Upper lobe of right lung (tissue), 1 donor: ENCODE measurements around the gene PFKFB3. TPM values are rescaled to one million over a fixed set of nuclear protein-coding genes. Genes with fewer than 3 reads are reported as not detected.

Source experiments
- ATAC-seq: fragments of 200-7000 bp; cut with Tn5 transposase; one replicate; pipeline ENCODE4 v1.9.1; 2020; ENCODE audit warnings: mild to moderate bottlenecking, moderate library complexity
- DNase-seq: peaks from one replicate; pipeline ENCODE4 v3.0.0-alpha.2; 2020
- H3K27ac ChIP-seq: fragments of 200-600 bp; one replicate; pipeline ENCODE4 v1.8.0; 2022
- H3K27me3 ChIP-seq: fragments of 200-600 bp; one replicate; pipeline ENCODE4 v1.8.0; 2022; ENCODE audit warnings: mild to moderate bottlenecking
- H3K36me3 ChIP-seq: fragments of 200-600 bp; one replicate; pipeline ENCODE4 v1.8.0; 2022
- H3K4me1 ChIP-seq: fragments of 200-600 bp; one replicate; pipeline ENCODE4 v1.8.0; 2022
- H3K4me3 ChIP-seq: fragments of 200-600 bp; one replicate; pipeline ENCODE4 v1.8.0; 2022; ENCODE audit warnings: mild to moderate bottlenecking
- H3K9me3 ChIP-seq: fragments of 200-600 bp; one replicate; pipeline ENCODE4 v1.8.0; 2022
- intact Hi-C: fragments of 100-400 bp; cut with DNase I; formaldehyde crosslinking; loops from one replicate; pipeline ENCODE4 v1.11.0; 2022
- total RNA-seq: library from RNA; stranded (reverse); fragmentation: NEBNext Ultra II Directional; extraction: Animal tissue kit (Norgen Biotek cat#: 25700); gene quantifications from one replicate; pipeline ENCODE4 v1.2.1, GENCODE V29; 2021
- TF ChIP-seq, protein P1 (sequence below): fragments of 200-600 bp; IDR thresholded peaks from one replicate; pipeline ENCODE4 v1.8.0; 2022; ENCODE audit warnings: antibody characterized with exemption
- donor health status: DM: no; HTN: yes; CAD: no; lungs with severe emphysema.

Gene PFKFB3
- total RNA-seq, 1 donor from 2014 or later = 77.2 TPM

DNA sequence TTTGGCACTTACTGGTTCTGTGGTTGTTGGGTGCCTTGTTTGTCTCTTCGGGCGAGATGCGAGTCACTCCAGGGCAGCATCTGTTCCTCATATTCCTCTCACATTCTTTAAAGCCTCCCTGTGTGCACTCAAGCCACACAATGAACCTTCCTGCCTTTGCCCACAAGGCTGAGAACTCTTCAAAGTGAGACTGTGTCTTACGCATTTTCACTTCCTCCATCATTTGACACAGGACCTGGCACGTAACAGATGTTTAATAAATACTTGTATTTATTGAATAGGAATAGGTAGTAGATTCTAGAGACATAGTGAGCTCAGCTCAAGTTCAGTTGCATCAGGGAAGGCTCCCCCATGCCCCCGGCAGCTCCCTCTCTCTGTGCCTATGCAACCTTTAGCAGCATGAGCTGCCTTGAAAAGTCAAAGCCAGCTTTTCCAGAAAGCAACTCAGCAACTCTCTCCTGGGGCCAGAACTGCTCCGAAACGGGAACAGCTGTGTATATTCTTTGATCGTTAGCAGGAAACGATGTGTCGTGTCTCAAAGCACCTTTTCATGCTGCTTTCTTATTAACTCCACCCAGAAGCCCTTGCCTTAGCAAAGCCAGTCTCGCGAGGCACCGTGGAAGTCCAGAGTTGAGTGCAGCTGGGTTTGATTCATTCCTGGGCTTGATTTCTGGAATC is 97.5 kb downstream of the PFKFB3 start:
- no peaks in the 10 kb centered on the region for H3K36me3 ChIP-seq
- H3K27me3 ChIP-seq = no peaks in the 10 kb centered on the region
- peaks cover 30% of the 10 kb centered on the region for H3K4me1 ChIP-seq
- ATAC-seq (peak; percentile 66), DNase-seq (no peak)
- H3K4me3 ChIP-seq = no peak overlapping the region
- TF ChIP-seq, protein P1, sequence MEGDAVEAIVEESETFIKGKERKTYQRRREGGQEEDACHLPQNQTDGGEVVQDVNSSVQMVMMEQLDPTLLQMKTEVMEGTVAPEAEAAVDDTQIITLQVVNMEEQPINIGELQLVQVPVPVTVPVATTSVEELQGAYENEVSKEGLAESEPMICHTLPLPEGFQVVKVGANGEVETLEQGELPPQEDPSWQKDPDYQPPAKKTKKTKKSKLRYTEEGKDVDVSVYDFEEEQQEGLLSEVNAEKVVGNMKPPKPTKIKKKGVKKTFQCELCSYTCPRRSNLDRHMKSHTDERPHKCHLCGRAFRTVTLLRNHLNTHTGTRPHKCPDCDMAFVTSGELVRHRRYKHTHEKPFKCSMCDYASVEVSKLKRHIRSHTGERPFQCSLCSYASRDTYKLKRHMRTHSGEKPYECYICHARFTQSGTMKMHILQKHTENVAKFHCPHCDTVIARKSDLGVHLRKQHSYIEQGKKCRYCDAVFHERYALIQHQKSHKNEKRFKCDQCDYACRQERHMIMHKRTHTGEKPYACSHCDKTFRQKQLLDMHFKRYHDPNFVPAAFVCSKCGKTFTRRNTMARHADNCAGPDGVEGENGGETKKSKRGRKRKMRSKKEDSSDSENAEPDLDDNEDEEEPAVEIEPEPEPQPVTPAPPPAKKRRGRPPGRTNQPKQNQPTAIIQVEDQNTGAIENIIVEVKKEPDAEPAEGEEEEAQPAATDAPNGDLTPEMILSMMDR = no peak
- H3K9me3 ChIP-seq = no peaks in the 10 kb centered on the region
- no peak overlapping the region for H3K27ac ChIP-seq
- intact Hi-C loops = no loop called here

DNA sequence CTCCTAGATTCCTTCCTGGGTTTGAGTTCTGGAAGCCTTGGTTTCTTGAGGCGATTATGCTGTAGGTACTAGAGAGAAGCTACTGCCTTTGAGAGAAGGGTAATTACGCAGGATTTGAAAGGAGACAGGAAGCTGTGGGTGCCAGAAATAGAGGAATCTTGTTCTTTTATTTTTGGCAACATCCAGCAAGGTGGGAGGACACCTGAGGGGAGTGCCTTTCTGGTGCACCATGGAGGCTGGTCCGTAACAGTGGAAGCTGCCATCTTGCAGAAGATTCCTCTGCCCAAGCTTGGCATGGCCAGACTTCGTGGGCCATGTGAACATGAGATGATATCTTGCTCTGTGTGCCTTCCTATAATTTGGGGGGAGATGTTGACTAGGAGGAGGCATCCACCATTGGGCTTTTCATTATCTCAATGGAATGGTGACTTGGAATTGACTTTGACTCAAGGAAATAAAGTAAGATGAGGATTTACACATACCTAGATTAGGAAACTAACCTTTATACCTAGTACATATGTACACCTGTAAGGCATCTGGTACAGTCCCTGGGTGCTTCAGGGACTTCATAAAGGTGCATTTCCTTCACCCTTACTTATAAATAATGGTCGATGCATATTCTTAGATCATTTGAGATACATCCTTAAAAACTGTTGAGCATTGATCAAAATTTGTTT is 98.2 kb downstream of the PFKFB3 start:
- Histone ChIP-seq H3K36me3 (no peaks in the 10 kb centered on the region), H3K4me1 (peaks cover 30% of the 10 kb centered on the region), H3K27ac (no peak overlapping the region), H3K4me3 (no peak overlapping the region), H3K9me3 (no peaks in the 10 kb centered on the region), H3K27me3 (no peaks in the 10 kb centered on the region)
- DNase-seq (no peak), ATAC-seq (no peak)
- TF ChIP-seq, protein P1 = no peak
- intact Hi-C loops = no loop called here

GRCh38 chr10:6301488-6302075 is 98.8 kb downstream of the PFKFB3 start:
- intact Hi-C loops = no loop called here
- TF ChIP-seq, protein P1 = no peak
- ATAC-seq (no peak), DNase-seq (no peak)
- no peaks in the 10 kb centered on the region for H3K9me3 ChIP-seq
- no peaks in the 10 kb centered on the region for H3K36me3 ChIP-seq
- H3K27ac ChIP-seq = no peak overlapping the region
- H3K27me3 ChIP-seq = no peaks in the 10 kb centered on the region
- no peak overlapping the region for H3K4me3 ChIP-seq
- H3K4me1 ChIP-seq = peaks cover 26% of the 10 kb centered on the region

Other genes with a start within 250 kb of the PFKFB3 start
- 36.7 TPM for gene IL15RA, start 225.4 kb upstream of the PFKFB3 start, total RNA-seq
- 4.3 TPM for gene IL2RA, start 140.6 kb upstream of the PFKFB3 start, total RNA-seq
- 92.5 TPM for gene RBM17, start 113.9 kb upstream of the PFKFB3 start, total RNA-seq